Thoracic aorta (tissue), 2 donors: ENCODE results near the gene TNKS2. TPM values are rescaled to one million over a fixed set of nuclear protein-coding genes. Genes with fewer than 3 reads are reported as not detected.

Experiments used
- ATAC-seq: fragments of 150-250 bp; one replicate; pipeline ENCODE4 v1.8.0; 2017; ENCODE audit warnings: low read depth; ENCODE audit not compliant: insufficient number of reproducible peaks, low FRiP score
- DNase-seq: peaks from one replicate; pipeline ENCODE4 v3.0.0-alpha.2; 2020; ENCODE audit warnings: low spot score
- H3K27ac ChIP-seq, 2 donors: fragments of 200-600 bp; sonication (generic); 1 replicate in 1 of 2; 2 replicates in 1 of 2; pipeline ENCODE4 v1.5.1; 2016; ENCODE audit warnings: mild to moderate bottlenecking in 2 of 2, moderate library complexity in 2 of 2
- H3K27me3 ChIP-seq: fragments of 200-600 bp; sonication (generic); replicated peaks from 2 replicates; pipeline ENCODE4 v1.6.0; 2016; ENCODE audit warnings: mild to moderate bottlenecking; ENCODE audit not compliant: insufficient read depth
- H3K36me3 ChIP-seq: fragments of 200-600 bp; sonication (generic); one replicate; pipeline ENCODE4 v1.5.1; 2016
- H3K4me1 ChIP-seq, 2 donors: fragments of 200-600 bp; sonication (generic); 1 replicate in 1 of 2; 2 replicates in 1 of 2; pipeline versions ENCODE4 v1.5.1 to v1.6.0; 2016; ENCODE audit warnings: low read depth in 2 of 2, mild to moderate bottlenecking in 1 of 2; ENCODE audit not compliant: control insufficient read depth in 1 of 2
- H3K4me3 ChIP-seq: fragments of 200-600 bp; sonication (generic); 2 replicates; pipeline ENCODE4 v1.5.1; 2016; ENCODE audit warnings: mild to moderate bottlenecking
- H3K9me3 ChIP-seq: fragments of 200-600 bp; sonication (generic); 2 replicates; pipeline ENCODE4 v1.5.1; 2016
- CTCF ChIP-seq: fragments of 200-600 bp; sonication (generic); IDR thresholded peaks from one replicate; pipeline ENCODE4 v1.5.1; 2019; ENCODE audit warnings: antibody characterized with exemption
- total RNA-seq, 2 donors: library from RNA; depleted of rRNA; stranded (reverse); fragments of >200 nt; gene quantifications; one replicate each; pipeline versions ENCODE4 v1.1.0 to v1.2.3, GENCODE V29; 2016

TNKS2 gene
- total RNA-seq, 2 donors from 2014 or later = 45.1 to 73.1 TPM

- no peaks in the 10 kb centered on the region for H3K27me3 ChIP-seq
- peaks cover 51% of the 10 kb centered on the region for H3K36me3 ChIP-seq
- ATAC-seq = no peak
- DNase-seq = no peak
- no peak overlapping the region for H3K27ac ChIP-seq
- H3K4me3 ChIP-seq = no peak overlapping the region
- H3K4me1 ChIP-seq = no peaks in the 10 kb centered on the region
- TF ChIP-seq CTCF = no peak
- no peaks in the 10 kb centered on the region for H3K9me3 ChIP-seq
Observed at GRCh38 chr10:91829268-91829667, 31.0 kb downstream of the TNKS2 start.

- H3K36me3 ChIP-seq = peaks cover 81% of the 10 kb centered on the region
- no peak for ATAC-seq
Observed at GRCh38 chr10:91838199-91838598, 40.0 kb downstream of the TNKS2 start.

GRCh38 chr10:91843083-91843482 is 44.9 kb downstream of the TNKS2 start:
- Histone ChIP-seq H3K27ac (no peak overlapping the region), H3K36me3 (peaks cover 60% of the 10 kb centered on the region), H3K4me1 (no peaks in the 10 kb centered on the region), H3K4me3 (no peak overlapping the region), H3K9me3 (no peaks in the 10 kb centered on the region), H3K27me3 (no peaks in the 10 kb centered on the region)
- no peak for TF ChIP-seq CTCF
- DNase-seq (no peak), ATAC-seq (no peak)

More at GRCh38 chr10:91838199-91838598, 40.0 kb downstream of the TNKS2 start:
- TF ChIP-seq CTCF = no peak
- no peak for DNase-seq
- H3K27me3 ChIP-seq = no peaks in the 10 kb centered on the region
- H3K4me1 ChIP-seq = no peaks in the 10 kb centered on the region
- no peak overlapping the region for H3K4me3 ChIP-seq
- H3K27ac ChIP-seq = no peak overlapping the region
- H3K9me3 ChIP-seq = no peaks in the 10 kb centered on the region

- H3K9me3 ChIP-seq = no peaks in the 10 kb centered on the region
- no peaks in the 10 kb centered on the region for H3K27me3 ChIP-seq
- ATAC-seq (no peak), DNase-seq (no peak)
- no peaks in the 10 kb centered on the region for H3K4me1 ChIP-seq
- H3K27ac ChIP-seq = no peak overlapping the region
- TF ChIP-seq CTCF = peak; percentile 21
- peaks cover 39% of the 10 kb centered on the region for H3K36me3 ChIP-seq
- H3K4me3 ChIP-seq = no peak overlapping the region
Observed at GRCh38 chr10:91856637-91857036, 58.4 kb downstream of the TNKS2 start.

- no peaks in the 10 kb centered on the region for H3K27me3 ChIP-seq
- no peak overlapping the region for H3K27ac ChIP-seq
- ATAC-seq (no peak), DNase-seq (no peak)
- TF ChIP-seq CTCF = no peak
- no peak overlapping the region for H3K4me3 ChIP-seq
- H3K4me1 ChIP-seq = no peaks in the 10 kb centered on the region
- no peaks in the 10 kb centered on the region for H3K9me3 ChIP-seq
- peaks cover 31% of the 10 kb centered on the region for H3K36me3 ChIP-seq
Observed at GRCh38 chr10:91860885-91861284, 62.7 kb downstream of the TNKS2 start.
